Stimulated activated CD4-positive, alpha-beta T cell treated with anti-CD3 and anti-CD28 coated beads, Interleukin-15, amount 100 ng/mL, for 48 hours (primary cell): ENCODE measurements around the gene ATP10D.

Experiments used
- DNase-seq, 2 donors: peaks; one replicate each; pipeline ENCODE4 v3.0.0-alpha.2; 2020; ENCODE audit warnings: low read depth in 2 of 2

The ATP10D gene

DNA sequence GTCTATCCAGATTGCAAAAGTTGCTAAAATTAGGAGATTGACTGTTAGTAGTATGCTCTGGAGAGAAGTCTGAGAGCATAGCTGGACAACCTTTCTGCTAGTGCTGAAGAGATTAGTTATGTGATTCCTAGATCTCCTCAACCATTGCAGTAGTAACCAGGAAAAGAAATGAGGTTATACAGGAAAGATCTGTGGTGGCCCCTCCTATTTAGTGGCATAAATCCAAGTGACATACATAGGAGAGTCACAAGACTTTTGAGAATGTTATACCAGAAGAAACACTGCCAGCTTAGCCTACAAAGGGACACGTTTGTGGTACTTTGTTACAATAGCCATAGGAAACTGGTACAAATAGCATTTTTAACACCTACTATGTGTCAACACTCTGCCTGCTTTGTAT, 105.2 kb downstream of the ATP10D start:
- DNase-seq = no peak

DNA sequence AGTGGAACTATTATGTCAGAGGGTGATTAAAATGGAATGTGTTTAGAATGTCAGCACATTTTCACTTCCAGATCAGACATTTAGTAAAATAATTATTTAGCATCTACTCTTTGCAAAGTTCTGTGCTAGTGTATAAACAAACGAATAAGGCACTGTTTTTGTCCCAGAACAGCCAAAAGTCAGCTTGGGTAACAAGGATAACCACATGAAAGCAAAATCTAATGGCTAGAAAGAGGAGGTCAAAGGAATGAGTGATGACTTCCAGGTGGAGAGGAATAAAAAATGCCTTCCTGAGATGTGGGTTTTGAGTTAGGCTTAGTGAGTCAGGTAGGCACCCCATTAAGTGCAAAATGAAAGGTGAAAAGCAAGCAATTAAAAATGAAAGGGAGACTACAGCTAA, 112.6 kb downstream of the ATP10D start:
- no peak for DNase-seq

DNA sequence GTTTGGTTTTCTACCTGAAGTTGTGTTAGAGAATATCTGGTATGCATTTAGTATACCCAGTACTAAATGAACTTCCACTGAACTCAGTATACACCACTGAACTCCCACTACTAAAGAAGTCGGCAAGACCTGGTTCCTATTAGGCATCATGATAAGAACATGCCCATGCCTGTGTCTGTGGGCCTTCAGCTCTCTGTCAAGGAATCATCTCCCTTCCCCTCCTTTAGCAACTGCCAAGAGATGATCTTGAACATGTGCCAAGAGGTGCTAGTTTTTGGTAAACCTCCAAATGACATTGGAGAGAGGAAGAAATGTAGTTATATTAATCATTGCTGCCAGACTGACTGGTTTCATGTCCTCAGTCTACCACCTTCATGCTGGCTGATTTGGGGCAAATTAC, 113.2 kb downstream of the ATP10D start:
- DNase-seq = no peak

GRCh38 chr4:47598896-47599295, 113.8 kb downstream of the ATP10D start:
- DNase-seq = no peak

GRCh38 chr4:47606482-47606881, 121.4 kb downstream of the ATP10D start:
- no peak for DNase-seq

DNA sequence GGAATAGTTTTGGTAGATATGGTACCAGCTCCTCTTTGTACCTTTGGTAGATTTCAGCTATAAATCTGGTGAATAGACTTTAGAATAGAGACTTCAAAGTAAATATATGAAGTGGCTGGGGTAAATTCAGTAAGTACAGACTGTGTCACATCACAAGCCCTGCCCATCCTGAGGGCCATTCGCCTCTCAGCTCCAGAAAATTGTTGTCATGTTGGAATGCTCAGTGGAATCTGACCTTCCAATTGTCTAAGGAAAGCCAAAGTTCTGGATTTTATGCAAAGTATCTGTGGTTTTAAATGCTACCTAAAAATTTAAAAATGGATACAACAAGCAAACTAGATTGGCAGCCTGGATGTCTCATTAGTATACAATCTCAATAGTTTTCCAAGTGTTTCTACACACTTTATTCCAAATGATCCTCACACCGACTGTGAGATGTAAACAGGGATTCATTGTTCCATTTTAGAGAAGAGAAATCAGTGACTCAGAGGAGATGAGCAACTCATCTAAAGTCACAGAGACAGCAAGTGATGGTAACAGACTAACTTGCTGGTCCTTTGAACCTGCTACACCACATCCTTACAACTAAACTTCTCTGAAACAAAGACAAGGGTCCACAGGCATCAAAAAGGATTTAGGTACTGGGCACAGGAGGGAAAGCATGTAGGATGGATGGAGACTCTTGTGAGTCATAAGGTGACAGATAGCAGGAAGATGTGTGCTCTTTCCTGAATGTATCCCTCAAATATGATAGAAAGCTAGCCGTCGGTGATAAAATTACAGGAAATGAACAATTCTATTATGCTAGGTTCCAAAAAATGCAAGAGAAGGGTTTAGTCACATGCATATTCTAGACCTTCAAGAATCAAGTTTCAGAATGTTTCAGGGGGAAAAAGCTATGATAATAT, 127.3 kb downstream of the ATP10D start:
- no peak for DNase-seq

DNA sequence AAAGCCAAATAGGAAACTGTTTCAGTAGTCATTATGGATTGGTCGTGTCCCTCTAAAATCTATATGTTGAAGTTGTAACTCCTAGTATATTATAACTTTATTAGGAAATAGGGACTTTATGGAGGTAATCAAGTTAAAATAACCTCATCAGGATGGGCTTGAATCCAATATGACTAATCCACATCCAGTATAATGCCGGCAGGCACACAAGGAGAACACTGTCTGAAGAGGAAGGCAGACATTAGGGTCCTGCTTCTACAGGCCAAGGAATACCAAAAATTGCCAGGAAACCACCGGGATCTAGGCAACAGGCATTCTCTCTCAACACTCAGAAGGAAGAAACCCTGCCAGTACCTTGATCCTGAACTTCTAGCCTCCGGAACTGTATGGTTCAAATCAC, 130.3 kb downstream of the ATP10D start:
- no peak for DNase-seq

- DNase-seq = no peak
These were observed 132.5 kb downstream of the ATP10D start for GRCh38 chr4:47617607-47618006.

GRCh38 chr4:47619691-47620090, 134.6 kb downstream of the ATP10D start:
- DNase-seq = no peak

- DNase-seq = no peak
These were observed 136.1 kb downstream of the ATP10D start for GRCh38 chr4:47621181-47621580.

DNA sequence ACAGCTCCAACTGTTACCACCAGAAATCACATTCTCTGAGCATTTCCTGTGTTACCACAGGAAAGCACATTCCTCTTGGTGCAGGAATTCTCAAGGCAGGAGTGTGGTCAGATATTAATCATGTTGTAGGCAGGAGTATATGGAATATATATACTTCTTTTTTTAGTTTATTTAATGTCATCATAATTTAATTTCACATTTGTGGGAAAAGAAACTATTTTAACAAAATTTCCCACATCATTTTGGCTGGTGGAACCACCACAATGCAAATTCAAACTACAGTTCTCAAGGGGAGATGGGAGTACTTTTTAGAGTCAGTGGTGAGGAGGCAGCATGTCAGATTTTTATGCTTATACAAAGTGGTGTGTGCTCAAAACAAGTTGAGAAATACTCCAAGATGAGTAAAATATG, 139.0 kb downstream of the ATP10D start:
- no peak for DNase-seq

DNA sequence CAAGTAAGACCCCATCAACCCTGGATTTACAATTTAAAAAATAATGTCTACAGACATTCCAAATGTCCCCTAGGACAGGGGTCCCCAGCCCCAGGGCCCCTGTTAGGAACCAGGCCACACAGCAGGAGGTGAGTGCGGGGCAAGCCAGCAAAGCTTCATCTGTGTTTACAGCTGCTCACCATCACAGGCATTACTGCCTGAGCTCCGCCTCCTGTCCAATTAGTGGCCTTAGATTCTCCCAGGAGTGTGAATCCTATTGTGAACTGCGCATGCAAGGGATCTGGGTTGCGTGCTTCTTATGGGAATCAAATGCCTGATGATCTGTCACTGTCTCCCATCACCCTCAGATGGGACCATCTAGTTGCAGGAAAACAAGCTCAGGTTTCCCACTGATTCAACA, 146.1 kb downstream of the ATP10D start:
- no peak for DNase-seq

DNA sequence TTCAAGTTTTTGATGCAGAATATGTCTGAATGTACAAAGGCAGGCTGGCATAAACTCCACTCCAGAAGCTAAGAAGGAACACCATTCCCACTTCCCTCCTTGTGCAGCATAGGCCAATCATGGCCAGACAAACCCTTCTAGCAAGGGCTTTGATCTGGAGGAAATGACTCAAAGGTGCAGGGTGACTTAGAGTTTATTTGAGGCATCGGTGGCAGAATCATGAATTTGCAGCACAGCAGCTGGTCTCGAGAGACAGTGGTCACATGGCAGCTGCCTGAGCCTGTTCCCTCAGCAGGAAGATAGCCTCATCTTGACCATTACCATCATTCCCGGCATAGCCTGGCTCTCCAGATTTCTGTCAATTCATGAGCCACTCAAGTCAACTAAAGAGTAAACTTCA, 154.5 kb downstream of the ATP10D start:
- DNase-seq = no peak

- DNase-seq = no peak
These were observed 155.8 kb downstream of the ATP10D start for GRCh38 chr4:47640911-47641310.

GRCh38 chr4:47641755-47642154, 156.7 kb downstream of the ATP10D start:
- DNase-seq = no peak

GRCh38 chr4:47642191-47642830, 157.2 kb downstream of the ATP10D start:
- DNase-seq = no peak
